RPMI8226 (cell line): ENCODE measurements around the gene ZNF540.
A peak's percentile ranks its signal among the peaks of the same experiment; 100 is the strongest.
"Not testable (repeated sequence)": the region's sequence is repeated elsewhere in the genome, so short reads cannot be mapped to it uniquely, and the experiment has no call there.

Experiments
- DNase-seq: peaks from one replicate; pipeline ENCODE4 v3.0.0-alpha.2; 2015

The ZNF540 gene

GRCh38 chr19:37594304-37594981, at the start of gene ZNF540, which contains the start of gene ZNF571:
TSS of gene ZNF540 (plus strand) at chr19:37594876. CDS start at chr19:37598448, 3,572 bp downstream.
TSS of gene ZNF571 (minus strand) at chr19:37594792. CDS start at chr19:37586676, 8,116 bp downstream.
- DNase-seq: peak; percentile 92

GRCh38 chr19:37551129-37551993, 43.3 kb upstream of the ZNF540 start:
- peak; percentile 67 for DNase-seq

- DNase-seq: no peak
These were observed 31.2 kb upstream of the ZNF540 start for GRCh38 chr19:37563518-37563917.

GRCh38 chr19:37564624-37565369, 29.9 kb upstream of the ZNF540 start:
- DNase-seq: no peak

GRCh38 chr19:37565370-37565669, 29.4 kb upstream of the ZNF540 start:
- DNase-seq: no peak

- no peak for DNase-seq
These were observed 22.5 kb upstream of the ZNF540 start for GRCh38 chr19:37572203-37572602.

- DNase-seq: no peak
These were observed 11.3 kb upstream of the ZNF540 start for GRCh38 chr19:37583340-37583739.

- no peak for DNase-seq
These were observed 726 bp upstream of the ZNF540 start for GRCh38 chr19:37593996-37594303.

- no peak for DNase-seq
These were observed 306 bp downstream of the ZNF540 start for GRCh38 chr19:37594982-37595382.

- no peak for DNase-seq
These were observed 40.7 kb downstream of the ZNF540 start for GRCh38 chr19:37635076-37636056.

- DNase-seq: no peak
These were observed 59.4 kb downstream of the ZNF540 start for GRCh38 chr19:37654118-37654517.

GRCh38 chr19:37654629-37655300, 60.1 kb downstream of the ZNF540 start:
- DNase-seq: no peak

- no peak for DNase-seq
These were observed 60.6 kb downstream of the ZNF540 start, which contains the start of gene ZFP30 for GRCh38 chr19:37655301-37655688. TSS of gene ZFP30 (minus strand) at chr19:37655465. CDS start at chr19:37647822, 7,643 bp downstream.

- no peak for DNase-seq
These were observed 61.2 kb downstream of the ZNF540 start for GRCh38 chr19:37655689-37656371.

GRCh38 chr19:37657157-37657556, 62.5 kb downstream of the ZNF540 start:
- not testable (repeated sequence) for DNase-seq
